Upper lobe of right lung (tissue), 1 donor: ENCODE data around the gene ERFE. TPM values are rescaled to one million over a fixed set of nuclear protein-coding genes. Genes with fewer than 3 reads are reported as not detected.

Experiments used
- total RNA-seq: library from RNA; stranded (reverse); fragmentation: NEBNext Ultra II Directional; extraction: Animal tissue kit (Norgen Biotek cat#: 25700); gene quantifications from one replicate; pipeline ENCODE4 v1.2.1, GENCODE V29; 2021
- donor health status: DM: no; HTN: yes; CAD: no; lungs with severe emphysema.

The ERFE gene
- total RNA-seq, 1 donor from 2014 or later = not detected

Other genes starting within 250 kb of the ERFE start
- gene UBE2F, start 192.0 kb upstream of the ERFE start, total RNA-seq = 51.4 TPM
- gene SCLY, start 98.0 kb upstream of the ERFE start, total RNA-seq = 13.0 TPM
- gene ESPNL, start 58.6 kb upstream of the ERFE start, total RNA-seq = 0.35 TPM
- 0.90 TPM for gene KLHL30, start 20.3 kb upstream of the ERFE start, total RNA-seq
- 47.2 TPM for gene ILKAP, start 44.7 kb downstream of the ERFE start, total RNA-seq
- 7.3 TPM for gene HES6, start 81.1 kb downstream of the ERFE start, total RNA-seq
- 22.7 TPM for gene PER2, start 129.6 kb downstream of the ERFE start, total RNA-seq
- gene TRAF3IP1, start 161.5 kb downstream of the ERFE start, total RNA-seq = 20.8 TPM